Astrocyte of the hippocampus (primary cell): ENCODE data around the gene TCAF1.
"Not testable (repeated sequence)": the region's sequence is repeated elsewhere in the genome, so short reads cannot be mapped to it uniquely, and the experiment has no call there.

Experiments
- DNase-seq: peaks from one replicate; pipeline ENCODE4 v3.0.0; 2011; ENCODE audit warnings: low read depth, low spot score

Gene TCAF1

DNA sequence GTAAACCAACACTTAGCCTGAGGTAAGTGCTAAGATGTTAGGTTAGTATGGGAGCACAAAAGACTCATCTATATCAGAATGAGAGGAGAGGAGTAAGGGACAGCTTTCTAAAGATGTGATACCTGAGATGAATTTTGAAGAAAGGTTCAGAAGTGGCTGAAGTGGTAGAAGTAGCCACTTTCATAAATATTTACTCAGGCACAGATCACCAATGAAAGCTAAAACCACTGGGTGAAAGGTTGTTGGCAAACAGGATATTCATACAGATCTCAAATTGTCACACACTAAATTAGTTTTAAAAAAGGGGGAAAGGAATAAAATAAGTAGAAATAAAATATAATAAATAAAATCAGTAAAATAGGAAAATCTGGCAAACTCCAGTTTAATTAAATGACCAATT is 30.4 kb downstream of the TCAF1 start:
- DNase-seq: not testable (repeated sequence)

- not testable (repeated sequence) for DNase-seq
Observed at GRCh38 chr7:143857994-143858393, 44.0 kb downstream of the TCAF1 start.

DNA sequence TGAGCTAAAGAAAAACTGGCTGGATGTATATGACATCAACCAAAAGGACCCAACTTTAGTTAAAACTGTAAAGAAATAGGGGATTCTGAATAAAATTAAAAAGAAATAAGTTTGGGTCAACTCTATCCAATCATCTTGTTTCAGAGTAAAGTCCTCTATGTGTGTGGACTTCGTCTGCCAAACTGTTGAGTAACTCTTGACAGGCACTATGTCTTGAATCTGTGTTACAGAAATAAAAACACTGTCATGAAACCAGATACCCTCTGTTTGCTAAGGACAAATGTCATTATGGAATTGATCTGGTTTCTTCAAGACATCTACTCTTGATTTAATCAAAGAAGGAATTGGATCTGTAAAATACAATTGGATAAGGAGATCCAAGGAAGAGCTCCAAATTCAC is 46.5 kb downstream of the TCAF1 start:
- DNase-seq: not testable (repeated sequence)

DNA sequence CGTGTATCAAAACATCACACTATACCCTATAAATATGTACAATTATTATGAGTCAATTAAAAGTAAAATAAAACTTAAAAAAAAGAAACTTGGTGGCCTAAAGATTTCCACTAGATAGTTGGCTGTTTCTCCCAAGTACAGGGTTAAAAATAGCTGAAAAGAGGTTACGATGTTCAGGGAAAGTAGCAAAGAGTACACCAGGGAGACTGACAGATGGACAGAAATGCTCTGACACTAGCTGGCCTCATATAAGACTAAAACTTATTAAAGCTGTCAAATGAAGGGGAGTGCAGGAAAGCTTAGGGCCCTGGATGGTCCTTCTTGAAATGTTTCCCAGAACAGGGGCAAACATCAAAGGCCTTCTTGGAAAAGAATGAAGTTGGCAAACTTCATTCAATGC is 51.3 kb downstream of the TCAF1 start:
- peak; percentile 14 for DNase-seq

GRCh38 chr7:143849785-143850479 is 52.0 kb downstream of the TCAF1 start:
- no peak for DNase-seq

DNA sequence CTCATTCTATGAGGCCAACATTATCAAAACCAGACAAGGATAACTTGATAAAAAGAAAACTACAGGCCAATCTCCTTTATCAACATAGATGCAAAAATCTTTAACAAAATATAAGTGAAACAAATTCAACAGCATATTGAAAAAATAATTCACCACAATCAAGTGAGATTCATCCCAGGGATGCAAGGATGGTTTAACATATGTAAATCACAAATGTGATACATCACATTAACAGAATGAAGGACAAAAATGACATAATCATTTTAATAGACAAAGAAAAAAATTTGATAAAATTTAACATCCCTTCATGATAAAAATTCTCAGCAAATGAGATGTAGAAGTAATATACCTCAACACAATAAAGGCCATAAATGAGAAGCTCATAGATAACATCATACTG is 53.8 kb downstream of the TCAF1 start:
- no peak for DNase-seq

- no peak for DNase-seq
Observed at GRCh38 chr7:143846692-143847091, 55.3 kb downstream of the TCAF1 start.

GRCh38 chr7:143841696-143842095 is 60.3 kb downstream of the TCAF1 start:
- not testable (repeated sequence) for DNase-seq

GRCh38 chr7:143840062-143840461 is 61.9 kb downstream of the TCAF1 start:
- DNase-seq: not testable (repeated sequence)

DNA sequence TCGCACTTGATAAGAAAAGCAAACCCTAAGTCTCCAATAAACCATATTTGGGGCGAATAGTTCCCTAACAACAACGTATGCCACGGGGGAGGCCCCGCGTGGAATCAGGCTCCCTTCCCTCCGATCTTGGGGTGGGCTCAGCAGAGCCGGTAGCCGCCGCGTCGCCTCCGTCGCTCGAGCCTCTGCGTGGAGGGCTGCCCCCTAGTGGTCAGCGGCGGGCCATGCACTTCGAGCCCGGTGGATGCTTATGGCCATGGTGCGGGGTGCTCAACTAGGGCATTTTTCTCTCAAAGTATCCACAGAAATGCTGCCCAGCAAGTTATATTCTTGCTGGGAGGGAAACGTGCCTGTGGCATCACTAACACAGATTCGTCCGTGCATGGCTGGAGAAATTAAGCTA is 64.8 kb downstream of the TCAF1 start:
- DNase-seq: not testable (repeated sequence)

GRCh38 chr7:143836622-143837021 is 65.4 kb downstream of the TCAF1 start:
- not testable (repeated sequence) for DNase-seq

GRCh38 chr7:143836088-143836487 is 65.9 kb downstream of the TCAF1 start:
- not testable (repeated sequence) for DNase-seq

- not testable (repeated sequence) for DNase-seq
Observed at GRCh38 chr7:143826578-143826977, 75.4 kb downstream of the TCAF1 start.

GRCh38 chr7:143824295-143825135 is 77.5 kb downstream of the TCAF1 start:
- not testable (repeated sequence) for DNase-seq

- DNase-seq: not testable (repeated sequence)
Observed at GRCh38 chr7:143823634-143824294, 78.2 kb downstream of the TCAF1 start.

DNA sequence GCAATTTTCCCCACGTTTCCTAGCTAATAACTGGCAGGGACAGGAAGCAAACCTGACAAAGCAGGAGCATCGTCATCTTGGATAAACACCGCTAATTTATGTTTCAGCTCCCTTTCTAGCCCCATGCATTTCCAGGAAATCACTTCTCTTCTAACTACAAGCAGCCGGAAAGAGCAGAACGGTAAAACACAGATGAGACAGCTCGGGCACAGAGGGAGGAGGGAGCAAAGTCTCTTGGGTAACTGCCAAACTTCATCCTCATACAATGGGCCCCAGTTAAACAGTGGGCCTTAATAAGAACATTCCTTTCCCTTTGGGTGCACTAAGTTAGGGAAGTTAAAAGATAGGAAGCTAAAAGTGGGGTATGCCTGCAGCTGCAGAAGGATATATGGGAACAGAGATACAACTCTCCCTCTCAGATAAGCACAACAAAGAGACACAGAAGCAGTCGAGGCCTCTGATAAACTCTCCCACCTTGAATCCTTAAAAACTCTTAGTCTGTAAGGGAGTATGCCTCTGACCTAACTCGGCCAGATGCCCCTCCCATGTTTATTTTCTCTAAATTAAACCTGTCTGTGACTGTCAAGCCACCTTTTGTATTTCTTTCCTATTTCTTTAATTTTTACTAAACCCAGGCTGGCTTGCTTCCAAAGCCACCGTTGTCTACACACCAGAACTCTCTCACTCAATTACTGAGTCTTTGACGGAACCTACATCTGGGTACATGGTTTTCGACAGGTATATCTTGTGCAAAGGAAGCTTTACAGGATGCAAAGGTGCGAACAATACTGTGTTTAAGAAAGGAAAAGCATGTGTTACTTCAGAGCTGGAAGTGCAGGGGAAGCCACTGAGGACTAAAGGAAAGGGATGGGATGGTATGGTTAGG is 80.3 kb downstream of the TCAF1 start:
- DNase-seq: not testable (repeated sequence)

GRCh38 chr7:143817873-143818272 is 84.1 kb downstream of the TCAF1 start:
- not testable (repeated sequence) for DNase-seq

DNA sequence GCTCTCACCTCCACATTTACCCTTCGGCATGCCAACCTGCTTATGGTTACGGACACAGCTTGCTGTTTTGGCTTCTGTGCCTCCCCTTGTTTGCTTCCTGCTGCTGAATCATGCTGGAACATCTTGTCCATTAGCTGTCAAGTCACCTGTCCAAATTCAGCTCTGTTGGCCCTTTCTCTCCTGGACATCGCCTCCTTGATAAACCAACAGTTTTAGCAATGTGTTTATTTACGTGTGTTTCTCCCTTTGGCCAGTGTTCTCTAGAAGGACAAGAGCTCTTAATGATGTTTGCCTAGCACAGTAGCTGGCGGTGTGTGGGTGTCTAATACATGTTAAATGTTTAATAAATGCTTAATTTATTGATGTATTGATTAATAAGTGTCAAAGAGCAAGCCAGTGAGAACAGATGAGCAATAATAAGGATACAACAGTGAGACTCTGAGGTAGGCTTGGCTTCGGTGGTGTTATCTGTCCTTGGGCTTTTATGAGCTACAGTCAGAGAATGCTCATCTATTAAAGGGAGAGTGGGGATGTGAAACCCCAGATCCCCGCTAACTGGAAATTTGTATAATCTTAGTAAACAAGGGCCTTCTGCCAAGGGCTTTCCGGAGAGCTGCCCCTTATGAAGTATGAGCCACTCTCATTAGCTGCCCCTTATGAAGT is 85.4 kb downstream of the TCAF1 start:
- not testable (repeated sequence) for DNase-seq

DNA sequence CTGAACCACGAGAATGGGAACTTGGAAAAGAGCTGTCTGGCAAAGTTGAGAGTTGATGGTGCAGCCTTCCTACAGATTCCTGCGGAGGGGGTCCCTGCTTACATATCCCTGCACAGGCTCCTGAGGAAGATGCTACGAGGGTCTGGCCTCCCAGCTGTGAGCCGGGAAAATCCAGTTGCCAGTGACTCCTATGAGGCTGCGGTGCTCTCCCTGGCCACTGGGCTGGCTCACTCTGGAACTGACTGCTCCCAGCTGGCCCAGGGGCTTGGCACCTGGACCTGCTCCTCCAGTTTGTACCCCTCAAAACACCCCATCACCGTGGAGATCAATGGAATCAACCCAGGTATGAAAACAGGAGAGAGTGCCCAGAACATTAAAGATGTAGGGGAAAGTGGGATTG is 91.3 kb downstream of the TCAF1 start:
- DNase-seq: not testable (repeated sequence)

- DNase-seq: not testable (repeated sequence)
Observed at GRCh38 chr7:143806664-143807071, 95.3 kb downstream of the TCAF1 start.
